ENCODE results near the gene CMSS1. TPM values are rescaled to one million over a fixed set of nuclear protein-coding genes. Genes with fewer than 3 reads are reported as not detected.

CMSS1 gene
- total RNA-seq, 1 donor from 2014 or later: 15.1 TPM

GRCh38 chr3:100179692-100180349, 362.2 kb downstream of the CMSS1 start:
- DNase-seq (ENCODE audit: low read depth): no peak

DNA sequence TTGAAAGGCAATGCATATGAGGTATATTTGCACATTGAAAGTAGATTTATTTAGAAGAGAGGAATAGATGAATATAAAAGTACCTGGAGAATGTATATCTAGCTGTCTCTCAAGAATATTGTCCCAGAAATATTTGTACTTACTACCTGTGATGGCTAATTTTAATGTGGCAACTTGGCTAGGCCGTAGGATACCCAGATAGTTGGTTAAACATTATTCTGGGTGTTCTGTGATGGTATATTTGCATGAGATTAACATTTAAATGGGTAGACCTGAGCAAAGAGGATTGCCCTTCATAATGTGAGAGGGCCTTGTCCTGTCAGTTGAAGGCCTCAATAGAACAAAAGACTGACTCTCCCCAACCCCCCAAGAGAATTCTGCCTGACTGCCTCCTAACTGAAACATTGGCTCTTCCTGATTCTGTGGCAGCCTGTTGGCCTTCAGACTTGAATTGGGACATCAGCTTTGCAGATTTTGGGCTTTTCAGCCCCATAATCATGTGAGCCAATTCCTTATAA, 366.0 kb downstream of the CMSS1 start:
- no peak for DNase-seq (ENCODE audit: low read depth)

DNA sequence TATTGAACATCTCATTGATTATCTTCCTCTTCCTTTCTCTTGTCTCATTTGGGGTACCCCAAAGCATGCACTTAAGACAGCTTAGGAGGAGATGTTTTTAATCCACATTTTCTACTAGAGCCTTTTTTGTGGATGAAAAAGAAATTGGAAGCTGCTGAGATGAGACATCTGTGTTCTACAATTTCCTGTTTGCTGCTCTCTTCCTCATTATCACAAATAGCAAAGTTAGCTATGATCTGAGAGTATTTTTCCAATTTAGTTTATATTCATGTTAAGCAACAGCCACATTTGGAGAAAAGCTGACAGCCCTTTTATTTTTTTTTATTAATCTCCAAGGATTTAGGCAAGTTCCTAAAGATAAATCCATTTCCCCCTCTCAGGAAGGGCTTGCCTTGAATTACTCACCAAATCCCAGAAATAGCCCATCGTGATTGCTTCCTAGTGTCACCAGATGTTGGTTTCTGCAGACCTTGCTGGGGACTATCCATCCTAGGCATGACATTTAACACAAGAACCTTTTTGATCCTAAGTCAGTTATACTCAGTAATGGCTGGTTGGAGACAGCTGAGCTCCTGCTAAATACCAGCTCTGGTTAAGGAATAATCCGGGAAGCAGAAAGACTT, 367.4 kb downstream of the CMSS1 start:
- DNase-seq (ENCODE audit: low read depth): no peak

GRCh38 chr3:100185847-100186246, 368.2 kb downstream of the CMSS1 start:
- no peak for DNase-seq (ENCODE audit: low read depth)

DNA sequence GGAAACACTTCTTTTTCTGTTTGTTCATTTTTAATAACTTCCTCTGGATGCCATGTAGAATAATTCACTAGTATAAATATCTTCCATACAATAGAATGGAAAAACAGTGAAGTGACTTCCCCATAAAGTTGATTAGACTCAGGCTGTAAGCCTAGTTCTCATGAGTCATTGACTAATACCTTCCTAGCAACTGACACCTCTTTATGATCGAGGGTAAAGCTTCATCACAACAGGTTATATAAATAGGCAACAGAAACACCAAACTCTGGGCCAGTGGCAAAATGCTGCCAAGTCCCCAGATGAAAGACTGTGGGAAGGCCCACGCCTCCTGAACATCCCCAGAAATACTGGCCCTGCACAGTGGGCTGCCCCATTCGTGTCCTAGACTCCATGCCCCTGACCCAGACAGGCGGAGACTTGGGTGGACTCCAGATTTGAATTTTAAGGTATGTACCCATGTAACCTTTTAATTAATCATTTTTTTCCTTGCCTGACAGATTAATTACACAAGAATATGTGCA, 371.8 kb downstream of the CMSS1 start:
- DNase-seq (ENCODE audit: low read depth): peak; percentile 11

DNA sequence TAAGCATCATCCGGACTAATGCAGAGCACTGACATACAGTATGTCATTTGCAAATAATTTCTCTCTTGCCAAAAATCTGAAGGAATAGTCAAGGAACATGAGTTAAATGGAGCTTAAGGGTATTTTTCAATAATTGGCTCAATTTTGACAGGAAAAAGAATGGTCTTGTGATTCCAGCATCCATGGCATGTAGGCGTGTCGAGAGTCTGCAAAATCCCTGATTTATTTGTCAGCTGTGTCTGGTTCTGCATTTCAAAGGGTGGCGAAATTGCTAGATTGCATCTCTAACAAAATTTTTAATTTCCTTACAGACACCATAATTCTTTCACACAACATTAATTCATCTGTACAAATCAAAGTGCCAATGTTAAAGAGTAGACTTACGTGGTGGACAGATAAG, 377.7 kb downstream of the CMSS1 start:
- no peak for DNase-seq (ENCODE audit: low read depth)

DNA sequence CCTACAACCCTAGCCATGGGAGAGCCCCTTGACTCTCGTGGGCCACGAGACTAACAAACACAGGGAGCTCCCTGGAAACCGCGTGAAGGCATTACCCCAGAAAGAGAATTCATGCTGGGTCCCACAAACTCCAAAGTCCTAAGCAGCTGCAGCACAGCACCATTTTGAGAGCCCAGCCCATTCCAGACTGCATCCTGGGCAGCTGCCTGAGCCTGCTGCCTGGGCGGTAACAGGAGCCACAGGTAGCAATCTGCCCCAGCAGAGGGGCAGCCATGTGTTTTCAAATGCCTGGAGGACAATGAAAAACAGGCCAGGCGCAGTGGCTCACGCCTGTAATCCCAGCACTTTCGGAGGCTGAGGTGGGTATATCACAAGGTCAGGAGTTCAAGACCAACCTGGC, 380.2 kb downstream of the CMSS1 start:
- no peak for DNase-seq (ENCODE audit: low read depth)

- no peak for DNase-seq (ENCODE audit: low read depth)
These were observed 381.1 kb downstream of the CMSS1 start for GRCh38 chr3:100198579-100199269.

DNA sequence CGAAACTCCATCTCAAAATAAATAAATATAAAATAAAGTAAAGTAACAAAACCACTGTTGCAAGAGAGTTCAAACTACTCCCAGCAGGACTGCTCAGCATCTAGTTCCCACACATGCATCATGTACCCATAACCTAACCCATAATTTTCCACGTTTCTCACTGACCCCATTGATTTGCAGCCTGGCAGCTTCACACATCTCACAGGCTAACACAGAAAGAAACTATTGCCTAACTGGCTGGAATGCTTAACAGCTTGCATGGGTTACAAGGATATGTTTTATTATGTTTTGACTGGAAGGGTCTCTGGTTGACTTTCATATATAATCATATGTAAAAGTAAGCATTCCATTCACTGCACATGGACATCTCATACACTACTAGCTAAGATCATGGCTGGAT, 387.5 kb downstream of the CMSS1 start:
- no peak for DNase-seq (ENCODE audit: low read depth)

DNA sequence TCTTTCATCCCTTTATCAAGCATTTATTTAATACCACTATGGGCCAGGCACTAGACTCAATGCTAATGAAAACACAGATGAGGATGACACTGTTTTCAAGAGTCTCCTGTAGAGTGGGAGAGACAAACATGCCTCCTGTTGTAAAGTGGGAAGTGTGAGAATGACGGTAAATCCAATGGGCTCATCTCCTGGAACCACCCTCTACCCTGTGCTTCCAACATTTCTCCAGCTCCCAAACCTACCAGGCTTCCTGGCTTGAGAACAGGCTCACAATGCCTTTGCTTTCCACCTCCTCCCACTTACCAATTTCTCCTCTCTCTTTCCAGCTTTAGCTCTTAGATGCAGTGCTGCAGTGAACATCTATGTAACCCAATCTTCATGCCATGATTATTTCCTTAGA, 389.0 kb downstream of the CMSS1 start:
- no peak for DNase-seq (ENCODE audit: low read depth)

GRCh38 chr3:100207886-100208285, 390.2 kb downstream of the CMSS1 start:
- no peak for DNase-seq (ENCODE audit: low read depth)

GRCh38 chr3:100209169-100209568, 391.5 kb downstream of the CMSS1 start:
- no peak for DNase-seq (ENCODE audit: low read depth)

DNA sequence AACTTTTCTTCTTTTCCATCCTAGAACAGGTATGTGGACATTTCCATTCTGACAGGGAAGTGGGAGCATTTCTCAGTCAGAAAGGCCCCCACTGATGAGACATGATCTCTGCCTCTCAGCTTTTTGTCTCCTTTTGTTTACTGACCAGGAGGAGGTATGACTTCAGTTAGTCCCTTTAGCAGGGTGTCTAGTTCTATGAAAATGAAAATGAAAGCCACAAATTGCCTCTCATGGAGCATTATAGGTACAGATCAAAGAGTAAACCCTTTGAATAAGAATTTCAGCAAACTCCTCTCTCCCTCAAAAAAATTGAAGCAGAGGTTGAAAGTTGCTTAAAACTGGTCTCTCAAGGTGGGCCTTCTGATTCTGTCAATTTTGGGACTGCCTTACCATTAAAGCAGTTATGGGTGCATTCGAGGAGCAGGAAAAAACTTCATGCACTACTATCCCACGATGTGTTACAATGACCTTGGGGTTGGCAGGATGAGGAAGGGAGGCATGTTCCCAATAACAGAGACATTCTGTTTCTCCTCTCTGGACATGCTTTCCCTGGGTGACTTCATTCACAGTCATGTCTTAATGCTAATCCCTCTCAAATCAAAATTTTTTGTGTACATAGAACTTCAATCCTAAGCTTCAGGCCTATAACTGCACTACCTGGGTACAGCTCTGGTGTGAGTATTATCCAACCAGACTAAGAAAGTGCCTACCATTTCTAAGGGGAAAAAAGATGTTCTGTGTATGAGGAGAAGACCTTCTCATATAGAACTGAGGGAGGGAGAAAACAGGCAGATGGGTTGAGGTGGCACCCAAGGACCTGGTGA, 392.5 kb downstream of the CMSS1 start:
- no peak for DNase-seq (ENCODE audit: low read depth)

- DNase-seq (ENCODE audit: low read depth): peak; percentile 94
These were observed 393.1 kb downstream of the CMSS1 start for GRCh38 chr3:100210772-100211135.

DNA sequence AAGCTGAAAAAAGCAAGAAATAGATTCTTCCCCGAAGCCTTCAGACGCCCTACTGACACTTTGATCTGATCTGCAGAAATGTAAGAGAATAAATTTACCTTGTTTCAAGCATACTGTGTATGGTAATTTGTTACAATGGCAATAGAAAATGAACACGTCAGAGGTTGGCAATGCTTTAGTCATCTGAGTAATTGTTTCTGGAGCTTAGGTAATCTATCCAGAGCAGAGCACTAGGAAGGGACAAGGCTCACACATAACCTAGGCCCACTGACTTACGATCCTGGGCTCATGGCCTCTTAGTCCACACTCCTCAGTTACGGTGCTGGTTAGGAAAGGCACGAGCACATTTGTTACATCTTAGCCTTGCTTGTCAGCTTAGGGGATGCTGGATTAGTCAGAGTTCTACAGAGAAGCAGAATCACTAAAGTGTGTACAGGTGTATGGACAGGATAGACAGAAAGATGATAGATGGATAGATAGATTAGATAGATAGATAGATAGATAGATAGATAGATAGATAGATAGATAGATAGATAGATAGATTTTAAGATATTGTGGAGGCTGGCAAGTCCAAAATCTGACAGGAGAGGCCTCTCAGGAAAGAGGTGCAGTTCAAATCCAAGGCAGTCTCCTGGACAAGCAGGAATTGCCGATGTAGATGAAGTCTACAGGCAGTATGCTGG, 396.4 kb downstream of the CMSS1 start:
- DNase-seq (ENCODE audit: low read depth): peak; percentile 38

DNA sequence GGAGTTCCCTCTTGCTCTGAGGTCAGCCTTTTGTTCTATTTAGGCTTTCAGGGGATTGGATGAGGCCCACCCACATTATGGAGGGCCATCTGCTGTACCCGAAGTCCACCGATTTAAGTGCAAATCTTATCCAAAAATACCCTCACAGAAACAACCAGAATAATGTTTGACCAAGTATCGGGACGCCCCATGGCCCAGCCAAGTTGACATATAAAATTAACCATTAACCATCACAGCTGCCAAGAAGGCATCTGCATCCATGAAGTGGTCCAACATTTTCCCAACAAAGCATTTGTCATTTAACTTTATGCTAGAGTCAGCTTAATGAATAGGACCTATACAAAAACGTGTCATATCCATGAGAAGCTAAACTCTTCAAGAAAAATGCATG, 396.9 kb downstream of the CMSS1 start:
- DNase-seq (ENCODE audit: low read depth): no peak

DNA sequence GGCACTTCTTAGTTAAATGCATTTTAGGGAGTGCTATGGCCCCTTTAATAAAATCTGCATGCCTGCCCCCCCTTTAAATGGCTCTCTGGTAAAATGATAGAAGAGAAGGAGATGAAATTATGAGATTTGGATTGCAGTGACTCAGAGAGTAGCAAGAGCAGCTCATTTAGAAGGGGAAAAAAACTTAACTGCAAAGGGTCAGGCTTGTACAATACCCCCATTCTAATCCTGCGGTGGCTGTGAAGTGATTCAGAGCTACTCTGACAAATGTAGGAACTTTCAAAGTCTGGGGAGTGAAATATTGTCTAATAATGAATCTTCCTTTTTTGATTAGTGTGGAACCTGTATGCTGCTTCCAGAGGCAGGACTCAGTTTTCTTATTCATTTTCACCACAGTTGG, 399.1 kb downstream of the CMSS1 start:
- DNase-seq (ENCODE audit: low read depth): no peak

- DNase-seq (ENCODE audit: low read depth): no peak
These were observed 403.5 kb downstream of the CMSS1 start for GRCh38 chr3:100221159-100221558.

- DNase-seq (ENCODE audit: low read depth): no peak
These were observed 407.5 kb downstream of the CMSS1 start for GRCh38 chr3:100225193-100225592.

- DNase-seq (ENCODE audit: low read depth): no peak
These were observed 408.2 kb downstream of the CMSS1 start for GRCh38 chr3:100225883-100226282.

- DNase-seq (ENCODE audit: low read depth): no peak
These were observed 409.2 kb downstream of the CMSS1 start for GRCh38 chr3:100226712-100227429.

Data from renal cortical epithelial cell (primary cell).